HG02973 (cell line): ENCODE results near the gene ST3GAL3.

Source experiments
- ATAC-seq: cut with Tn5 transposase; IDR thresholded peaks from one replicate; pipeline ENCODE4 v1.9.1; 2021; ENCODE audit warnings: moderate library complexity; ENCODE audit not compliant: unreplicated experiment

Gene ST3GAL3

DNA sequence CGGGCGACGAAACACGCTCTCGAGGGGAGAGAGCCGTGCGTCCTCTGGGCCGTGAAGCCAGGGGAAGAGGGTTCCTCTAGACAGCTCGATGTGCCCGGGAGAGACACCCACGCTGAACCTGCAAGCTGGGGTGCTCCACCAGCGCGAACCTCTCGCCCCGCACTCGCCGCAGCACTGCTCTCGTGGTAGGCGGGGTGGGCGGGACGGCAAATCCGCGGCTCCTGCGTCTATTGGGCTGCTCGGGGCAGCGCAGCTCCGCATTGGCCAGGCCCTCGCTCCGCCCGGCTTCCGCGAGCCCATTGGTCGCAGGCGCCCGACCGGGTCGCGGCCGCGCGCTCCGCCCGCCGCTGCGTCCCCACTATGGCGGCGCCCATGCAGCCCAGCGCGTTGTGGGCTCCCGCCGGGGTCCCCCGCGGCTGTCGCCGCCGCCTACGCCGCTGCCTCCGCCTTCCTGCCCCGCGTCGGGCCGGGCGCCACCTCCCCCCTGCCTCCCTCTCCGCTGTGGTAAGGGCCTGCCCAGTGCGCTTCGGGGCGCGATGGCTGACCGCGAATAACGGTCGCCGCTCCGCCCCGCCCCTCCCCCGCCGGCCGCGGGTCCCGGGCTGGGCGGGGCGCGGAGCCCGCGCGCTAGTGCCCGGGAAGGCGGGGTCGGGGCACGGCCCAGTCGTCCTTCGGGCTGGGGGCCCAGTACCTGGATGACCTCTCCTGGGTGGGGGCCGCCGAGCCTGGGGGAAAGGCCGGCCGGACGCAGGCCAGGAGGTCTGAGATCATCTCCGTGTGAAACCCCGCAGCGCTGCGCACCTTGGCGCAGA, at the start of gene ST3GAL3:
TSS of gene ST3GAL3 (plus strand) at position 347 of the 812 bp plus-strand sequence. CDS start 28,727 bp downstream, outside the sequence.
- peak; percentile 88 for ATAC-seq

GRCh38 chr1:43659212-43660166, 47.8 kb upstream of the ST3GAL3 start:
- ATAC-seq: no peak

DNA sequence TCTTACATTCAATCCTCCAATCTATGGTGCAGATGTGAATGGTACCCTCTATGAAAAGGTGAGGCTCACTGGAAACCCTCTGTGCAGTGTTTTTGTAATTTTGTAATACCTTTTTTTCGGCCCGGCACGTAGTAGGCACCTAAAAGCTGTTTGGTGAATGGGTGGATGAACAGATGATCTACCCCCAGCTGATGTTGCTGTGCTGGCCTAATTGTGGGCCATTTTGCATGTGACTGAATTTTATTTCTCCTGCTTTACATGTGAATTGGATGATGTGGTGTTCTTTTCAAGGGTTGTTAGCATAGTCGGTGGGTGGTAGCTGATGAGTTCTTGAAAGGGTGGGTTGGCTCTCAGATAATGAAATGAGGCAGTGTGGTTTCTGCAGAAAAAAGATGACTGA, 47.0 kb upstream of the ST3GAL3 start:
- ATAC-seq: no peak

DNA sequence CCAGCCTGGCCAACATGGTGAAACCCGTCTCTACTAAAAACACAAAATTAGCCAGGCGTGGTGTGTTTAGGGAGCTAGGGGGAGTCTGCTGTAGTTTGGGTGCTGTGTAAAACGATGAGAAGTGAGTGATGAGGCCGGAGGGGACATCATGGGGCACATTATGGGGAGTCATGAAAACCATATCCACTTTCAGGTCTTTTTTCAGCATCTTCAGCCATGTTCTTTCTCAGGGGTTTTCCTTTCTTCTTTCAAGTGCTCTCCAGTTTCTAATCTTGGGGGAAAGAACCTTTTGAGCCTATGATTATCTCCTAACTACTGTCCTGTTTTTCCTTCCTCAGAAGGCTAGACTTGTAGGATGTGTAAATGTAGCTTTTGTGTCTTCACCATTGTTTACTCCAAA, 43.0 kb upstream of the ST3GAL3 start:
- ATAC-seq: no peak

DNA sequence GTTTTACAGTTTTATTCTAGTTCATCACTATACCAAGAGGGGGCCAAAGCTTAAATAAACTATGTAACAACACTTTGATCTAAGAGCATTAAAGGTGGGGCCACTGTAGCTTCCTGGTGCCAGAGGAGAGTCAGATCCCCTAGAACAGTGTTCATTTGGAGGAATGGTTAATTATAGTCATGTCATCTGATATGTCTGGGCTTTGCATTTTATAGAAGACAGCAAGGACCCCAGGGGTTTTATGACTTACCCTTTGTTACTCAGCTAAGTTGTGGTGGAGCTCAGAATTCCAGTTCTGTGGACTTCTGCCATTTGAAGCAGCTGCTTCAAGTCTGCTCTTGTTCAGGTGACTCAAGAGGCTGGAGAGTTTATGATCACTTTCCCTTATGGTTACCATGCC, 40.7 kb upstream of the ST3GAL3 start:
- ATAC-seq: no peak

DNA sequence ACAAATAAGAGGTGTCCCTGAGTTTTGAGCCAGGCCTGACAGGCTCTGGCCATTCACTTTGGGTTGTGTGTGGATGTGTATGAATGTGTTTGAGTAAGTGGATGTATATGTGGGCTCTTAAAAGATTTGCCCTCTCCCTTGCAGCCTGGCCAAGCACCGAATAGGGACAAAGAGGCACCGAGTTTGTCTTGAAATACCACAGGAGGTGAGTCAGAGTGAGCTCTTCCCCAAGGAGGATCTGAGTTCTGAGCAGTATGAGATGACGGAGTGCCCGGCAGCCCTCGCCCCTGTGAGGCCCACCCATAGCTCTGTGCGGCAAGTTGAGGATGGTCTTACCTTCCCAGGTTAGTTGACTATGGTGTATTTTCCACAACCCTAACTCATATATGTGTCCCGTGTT, 38.4 kb upstream of the ST3GAL3 start:
- no peak for ATAC-seq

- ATAC-seq: no peak
Measured at GRCh38 chr1:43669878-43670277, 37.5 kb upstream of the ST3GAL3 start.

GRCh38 chr1:43671193-43671592, 36.1 kb upstream of the ST3GAL3 start:
- no peak for ATAC-seq

DNA sequence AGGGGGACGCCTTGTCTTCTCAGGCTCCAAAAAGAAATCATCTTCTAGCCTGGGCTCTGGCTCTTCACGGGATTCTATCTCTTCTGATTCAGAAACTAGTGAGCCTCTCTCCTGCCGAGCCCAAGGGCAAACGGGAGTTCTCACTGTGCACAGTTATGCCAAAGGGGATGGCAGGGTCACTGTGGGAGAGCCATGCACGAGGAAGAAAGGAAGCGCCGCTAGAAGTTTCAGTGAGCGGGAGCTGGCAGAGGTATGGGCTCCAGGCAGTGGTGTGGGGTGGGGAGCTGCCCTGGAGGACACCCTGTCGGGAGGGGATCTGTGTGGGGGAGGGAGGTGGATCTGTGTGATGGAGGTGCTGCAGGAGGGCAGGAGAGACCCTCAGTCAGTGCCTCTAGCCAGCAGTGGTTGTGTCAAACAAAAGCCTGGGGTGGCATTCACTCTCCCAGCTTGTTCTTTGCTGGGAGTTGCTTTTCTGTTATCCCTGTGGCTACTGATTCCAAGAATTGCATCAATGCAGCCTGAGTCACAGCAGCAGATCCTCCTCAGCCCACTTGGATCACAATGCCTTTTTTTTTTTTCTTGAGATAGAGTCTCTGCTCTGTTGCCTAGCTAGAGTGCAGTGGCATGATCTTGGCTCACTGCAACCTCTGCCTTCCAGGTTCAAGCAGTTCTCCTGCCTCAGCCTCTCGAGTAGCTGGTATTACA, 35.6 kb upstream of the ST3GAL3 start:
- no peak for ATAC-seq

DNA sequence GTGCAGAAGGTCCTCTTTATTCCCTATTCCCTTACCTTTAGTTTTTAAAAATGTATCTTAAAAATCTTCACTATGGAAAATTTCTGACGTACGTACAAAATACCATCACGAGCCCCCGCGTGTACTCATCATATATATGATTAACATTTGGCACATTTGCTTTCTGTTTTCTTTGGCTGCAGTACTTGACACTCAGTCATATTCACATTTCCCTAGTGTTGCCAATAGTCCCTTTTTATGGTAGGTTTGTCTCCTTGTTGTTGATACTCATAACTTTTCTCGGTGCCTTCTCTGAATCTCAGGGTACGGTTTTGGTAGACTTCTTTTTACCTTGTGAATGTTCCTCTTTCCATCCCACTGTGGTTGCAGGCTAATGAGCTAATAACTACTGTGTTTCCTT, 34.1 kb upstream of the ST3GAL3 start:
- no peak for ATAC-seq

DNA sequence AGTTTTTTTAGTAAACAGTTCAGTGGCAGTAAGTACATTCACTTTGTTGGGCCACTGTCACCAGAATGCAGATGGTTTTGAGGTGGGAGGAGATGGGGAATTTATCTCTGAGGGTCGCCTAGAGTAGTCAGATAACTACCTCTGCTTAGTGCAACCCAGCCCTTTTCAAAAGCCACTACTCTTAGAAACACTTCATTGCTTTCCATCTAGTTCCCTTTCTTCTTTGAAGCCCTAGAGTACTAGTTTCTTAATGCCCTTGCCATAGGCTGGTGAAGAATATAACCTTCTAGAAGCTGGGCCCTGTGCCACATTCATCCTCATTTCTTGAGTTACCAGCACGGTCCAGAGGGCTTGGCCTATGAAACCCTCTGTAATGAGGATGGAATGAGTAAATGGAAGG, 28.4 kb upstream of the ST3GAL3 start:
- no peak for ATAC-seq

- ATAC-seq: no peak
Measured at GRCh38 chr1:43683560-43683959, 23.8 kb upstream of the ST3GAL3 start.

DNA sequence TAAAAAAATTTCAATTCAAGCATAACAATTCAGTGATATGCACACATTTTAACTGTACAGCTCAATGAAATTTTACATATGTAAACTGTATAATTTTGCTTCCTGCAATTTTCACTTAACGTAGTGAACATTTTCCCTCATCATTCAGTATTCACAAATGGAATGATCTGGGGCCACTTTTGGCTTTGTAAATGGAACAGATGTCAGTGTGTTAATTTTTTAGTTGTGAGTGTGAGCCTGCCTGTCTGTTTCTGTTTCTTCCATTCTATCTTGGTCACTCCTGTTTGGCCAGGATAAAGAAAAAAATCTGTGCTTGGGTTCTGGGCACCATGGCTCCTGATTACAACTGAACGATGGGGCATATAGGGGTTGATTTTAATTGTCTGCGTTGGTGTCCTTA, 20.5 kb upstream of the ST3GAL3 start:
- ATAC-seq: no peak

- no peak for ATAC-seq
Measured at GRCh38 chr1:43687301-43688108, 19.8 kb upstream of the ST3GAL3 start.

GRCh38 chr1:43688109-43688387, 19.3 kb upstream of the ST3GAL3 start:
- no peak for ATAC-seq

DNA sequence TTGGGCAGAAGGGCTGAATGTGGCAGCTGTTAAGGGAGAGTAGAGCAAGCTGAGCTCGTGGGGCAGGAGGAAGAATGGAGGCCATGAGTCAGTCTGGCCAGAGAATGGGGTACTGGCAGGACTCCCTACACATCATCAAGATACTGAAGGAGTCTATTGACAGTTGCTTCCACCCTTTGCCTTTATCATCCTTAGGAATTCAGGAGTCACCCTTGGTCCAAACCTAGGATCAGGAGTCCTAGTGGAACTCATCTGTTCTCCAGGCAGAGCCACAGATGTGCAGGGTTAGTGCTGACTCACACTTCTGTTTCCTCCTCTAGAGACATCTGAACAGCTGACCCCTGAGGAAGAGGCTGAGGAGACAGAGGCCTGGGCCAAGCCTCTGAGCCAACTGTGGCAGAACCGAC, 18.7 kb upstream of the ST3GAL3 start:
- ATAC-seq: no peak

DNA sequence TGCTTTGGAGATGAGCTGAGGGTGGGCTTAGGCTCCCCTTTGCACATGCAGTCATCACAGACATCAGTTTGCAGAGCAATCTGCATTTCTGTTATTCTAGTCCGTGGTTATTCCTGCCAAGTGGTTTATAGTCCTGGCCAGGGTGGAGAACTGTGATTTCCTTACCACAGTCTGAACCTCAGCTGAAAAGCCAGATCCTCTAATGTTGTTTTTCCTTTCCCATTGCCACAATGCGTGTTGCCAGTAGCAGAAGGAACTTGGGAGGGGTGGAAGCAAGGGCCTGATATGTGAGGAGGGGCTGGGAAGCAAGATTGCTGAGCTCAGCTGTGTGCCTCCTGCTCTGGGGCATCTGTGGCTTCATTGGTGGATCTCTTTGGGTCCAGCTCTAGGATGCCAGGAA, 18.0 kb upstream of the ST3GAL3 start:
- ATAC-seq: no peak

DNA sequence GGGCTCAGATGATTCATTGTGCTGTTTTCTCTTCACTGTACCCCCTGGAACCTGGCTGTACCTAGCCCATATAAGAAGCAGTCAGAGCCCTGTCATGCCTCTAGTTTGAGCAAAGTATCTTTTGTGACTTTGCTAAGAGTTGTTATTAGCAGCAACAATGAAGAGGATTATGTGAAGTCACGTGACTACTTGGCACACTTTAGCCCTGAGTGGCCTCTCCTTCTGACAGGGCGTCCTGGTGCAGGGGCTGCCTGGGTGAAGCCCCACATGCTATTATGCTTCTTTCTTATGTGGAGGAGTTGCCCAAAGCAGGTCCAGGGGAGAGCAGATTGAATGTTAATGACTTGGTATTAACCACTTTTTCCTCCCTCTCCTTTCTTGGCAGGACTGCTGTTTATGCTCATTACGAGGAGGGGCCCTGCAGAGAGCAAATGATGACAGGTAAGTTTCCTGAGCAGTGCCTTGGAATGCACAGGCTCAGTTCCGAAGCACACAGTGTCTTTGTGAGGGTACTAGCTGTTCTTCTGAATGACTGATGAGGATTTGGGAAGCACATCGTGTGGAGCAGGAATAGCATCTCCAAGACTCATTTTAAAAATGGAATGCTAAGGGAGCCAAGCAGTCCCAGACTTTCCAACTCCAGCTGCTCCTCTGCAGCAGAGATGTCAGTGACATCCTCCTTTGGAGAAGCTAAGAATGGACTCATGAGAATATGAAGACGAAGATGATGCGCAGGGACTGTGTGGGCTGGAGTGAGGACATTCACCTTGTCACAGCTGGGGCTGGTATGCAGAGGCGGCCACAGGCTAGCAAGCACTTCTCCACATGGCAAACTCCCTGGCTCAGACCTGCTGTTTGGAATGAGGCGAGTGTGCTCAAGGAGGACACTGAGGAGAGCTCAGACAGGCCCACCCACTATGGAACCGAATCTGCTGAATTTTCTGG, 15.2 kb upstream of the ST3GAL3 start:
- ATAC-seq: no peak

- no peak for ATAC-seq
Measured at GRCh38 chr1:43693371-43693770, 14.0 kb upstream of the ST3GAL3 start.

GRCh38 chr1:43699281-43699680, 8.1 kb upstream of the ST3GAL3 start:
- no peak for ATAC-seq
